Measurements from ENCODE around the gene EXOC6.

DNA sequence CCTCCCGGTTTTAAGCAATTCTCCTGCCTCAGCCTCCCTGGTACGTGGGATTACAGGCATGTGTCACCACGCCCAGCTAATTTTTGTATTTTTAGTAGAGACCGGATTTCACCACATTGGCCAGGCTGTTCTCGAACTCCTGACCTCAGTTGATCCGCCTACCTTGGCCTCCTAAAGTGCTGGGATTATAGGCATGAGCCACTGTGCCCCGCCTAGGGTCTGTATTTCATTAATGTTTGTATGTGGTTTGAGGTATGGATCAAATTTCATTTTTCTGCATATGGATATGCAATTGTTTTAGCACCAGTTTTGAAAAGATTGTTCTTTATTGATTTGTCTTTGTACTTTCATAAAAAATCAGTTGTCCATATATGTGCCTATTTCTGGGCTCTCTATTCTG is 251.3 kb downstream of the EXOC6 start:
- TF ChIP-seq ZFP3 (CRISPR knock-in tag; IDR thresholded peaks at IDR 0.05), result no peak
- no peak for TF ChIP-seq ZFP30 (CRISPR knock-in tag; IDR thresholded peaks at IDR 0.05)
- TF ChIP-seq, protein P1, sequence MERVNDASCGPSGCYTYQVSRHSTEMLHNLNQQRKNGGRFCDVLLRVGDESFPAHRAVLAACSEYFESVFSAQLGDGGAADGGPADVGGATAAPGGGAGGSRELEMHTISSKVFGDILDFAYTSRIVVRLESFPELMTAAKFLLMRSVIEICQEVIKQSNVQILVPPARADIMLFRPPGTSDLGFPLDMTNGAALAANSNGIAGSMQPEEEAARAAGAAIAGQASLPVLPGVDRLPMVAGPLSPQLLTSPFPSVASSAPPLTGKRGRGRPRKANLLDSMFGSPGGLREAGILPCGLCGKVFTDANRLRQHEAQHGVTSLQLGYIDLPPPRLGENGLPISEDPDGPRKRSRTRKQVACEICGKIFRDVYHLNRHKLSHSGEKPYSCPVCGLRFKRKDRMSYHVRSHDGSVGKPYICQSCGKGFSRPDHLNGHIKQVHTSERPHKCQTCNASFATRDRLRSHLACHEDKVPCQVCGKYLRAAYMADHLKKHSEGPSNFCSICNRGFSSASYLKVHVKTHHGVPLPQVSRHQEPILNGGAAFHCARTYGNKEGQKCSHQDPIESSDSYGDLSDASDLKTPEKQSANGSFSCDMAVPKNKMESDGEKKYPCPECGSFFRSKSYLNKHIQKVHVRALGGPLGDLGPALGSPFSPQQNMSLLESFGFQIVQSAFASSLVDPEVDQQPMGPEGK (CRISPR knock-in tag; IDR thresholded peaks at IDR 0.05; ENCODE audit: borderline replicate concordance), result no peak
- TF ChIP-seq BACH2 (CRISPR knock-in tag; IDR thresholded peaks at IDR 0.05; ENCODE audit: borderline replicate concordance), result no peak
- no peak for TF ChIP-seq ESRRG (CRISPR knock-in tag; IDR thresholded peaks at IDR 0.05)
- no peak for TF ChIP-seq ZC3H10 (CRISPR knock-in tag; IDR thresholded peaks at IDR 0.05)
- no peak for TF ChIP-seq TOX (CRISPR knock-in tag; IDR thresholded peaks at IDR 0.05; ENCODE audit: borderline replicate concordance)
- TF ChIP-seq, protein P2, sequence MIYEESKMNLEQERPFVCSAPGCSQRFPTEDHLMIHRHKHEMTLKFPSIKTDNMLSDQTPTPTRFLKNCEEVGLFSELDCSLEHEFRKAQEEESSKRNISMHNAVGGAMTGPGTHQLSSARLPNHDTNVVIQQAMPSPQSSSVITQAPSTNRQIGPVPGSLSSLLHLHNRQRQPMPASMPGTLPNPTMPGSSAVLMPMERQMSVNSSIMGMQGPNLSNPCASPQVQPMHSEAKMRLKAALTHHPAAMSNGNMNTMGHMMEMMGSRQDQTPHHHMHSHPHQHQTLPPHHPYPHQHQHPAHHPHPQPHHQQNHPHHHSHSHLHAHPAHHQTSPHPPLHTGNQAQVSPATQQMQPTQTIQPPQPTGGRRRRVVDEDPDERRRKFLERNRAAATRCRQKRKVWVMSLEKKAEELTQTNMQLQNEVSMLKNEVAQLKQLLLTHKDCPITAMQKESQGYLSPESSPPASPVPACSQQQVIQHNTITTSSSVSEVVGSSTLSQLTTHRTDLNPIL (CRISPR knock-in tag; IDR thresholded peaks at IDR 0.05; ENCODE audit: low read depth), result no peak
- TF ChIP-seq OSR1 (CRISPR knock-in tag; IDR thresholded peaks at IDR 0.05), result no peak
- TF ChIP-seq GLIS3 (CRISPR knock-in tag; IDR thresholded peaks at IDR 0.05), result no peak
- TF ChIP-seq ARNTL (CRISPR knock-in tag; IDR thresholded peaks at IDR 0.05; ENCODE audit: borderline replicate concordance, low read depth), result no peak

All from SK-N-SH treated with all-trans-retinoic acid at 6 μM for 48 hours (cell line).